Measurements from ENCODE around the gene SPTB.

GRCh38 chr14:64709126-64709525 is 170.6 kb downstream of the SPTB start:
- no peak for TF ChIP-seq CTCF (tag by site-specific recombination; IDR thresholded peaks at IDR 0.05)
- no peak for TF ChIP-seq ZNF266 (tag by site-specific recombination; IDR thresholded peaks at IDR 0.05; ENCODE audit: low read depth)
- TF ChIP-seq ZSCAN16 (tag by site-specific recombination; IDR thresholded peaks at IDR 0.05): no peak
- no peak for TF ChIP-seq PATZ1 (tag by site-specific recombination; IDR thresholded peaks at IDR 0.05)
- TF ChIP-seq ZNF521 (tag by site-specific recombination; IDR thresholded peaks at IDR 0.05): no peak
- TF ChIP-seq ZNF140 (tag by site-specific recombination; IDR thresholded peaks at IDR 0.05): no peak
- no peak for TF ChIP-seq KLF10 (tag by site-specific recombination; IDR thresholded peaks at IDR 0.05)
- TF ChIP-seq ZNF174 (tag by site-specific recombination; IDR thresholded peaks at IDR 0.05): no peak
- TF ChIP-seq GLI4 (tag by site-specific recombination; IDR thresholded peaks at IDR 0.05): no peak
- TF ChIP-seq ZNF184 (tag by site-specific recombination; IDR thresholded peaks at IDR 0.05): no peak
- no peak for TF ChIP-seq REST (tag by site-specific recombination; IDR thresholded peaks at IDR 0.05)
- no peak for TF ChIP-seq GFI1B (tag by site-specific recombination; IDR thresholded peaks at IDR 0.05)
- no peak for TF ChIP-seq KLF16 (tag by site-specific recombination; IDR thresholded peaks at IDR 0.05)

Measured in HEK293 (cell line).